ENCODE measurements around the gene ARF5.

GRCh38 chr7:127638197-127638596 lies 50.0 kb downstream of the ARF5 start:
- TF ChIP-seq CTCF (IDR thresholded peaks at IDR 0.05) = no peak
- TF ChIP-seq POLR2A (IDR thresholded peaks at IDR 0.05) = no peak
